WTC11 (cell line): ENCODE results near the gene POU2F3. TPM values are rescaled to one million over a fixed set of nuclear protein-coding genes. Genes with fewer than 3 reads are reported as not detected.

ENCODE experiments used
- ATAC-seq: fragments of 200-7000 bp; cut with Tn5 transposase; 2 replicates; pipeline ENCODE4 v1.10.0; 2021; ENCODE audit warnings: mild to moderate bottlenecking, moderate library complexity
- CTCF ChIA-PET: fragments of 300-600 bp; sonication (Branson Sonifier 250); formaldehyde crosslinking; loops from one replicate; lab custom pipeline; 2021; ENCODE audit warnings: antibody characterized with exemption; lab: Charles Lee
- POLR2A ChIA-PET: fragments of 350-600 bp; sonication (Branson Sonifier 250); formaldehyde crosslinking; loops from one replicate; lab custom pipeline; 2021; ENCODE audit warnings: antibody characterized with exemption; lab: Charles Lee
- DNase-seq: peaks from one replicate; pipeline ENCODE4 v3.0.0; 2021; ENCODE audit warnings: low spot score
- H3K27ac Mint-ChIP-seq: 2 replicates; pipeline ENCODE4 v1.8.0; 2021; ENCODE audit warnings: mixed read lengths
- H3K27me3 Mint-ChIP-seq: 2 replicates; pipeline ENCODE4 v1.8.0; 2021; ENCODE audit warnings: low read depth, mild to moderate bottlenecking, moderate library complexity, mixed read lengths
- H3K36me3 Mint-ChIP-seq: 2 replicates; pipeline ENCODE4 v1.8.0; 2021; ENCODE audit warnings: mixed read lengths
- H3K4me1 Mint-ChIP-seq: 2 replicates; pipeline ENCODE4 v1.8.0; 2022; ENCODE audit warnings: mixed read lengths
- H3K4me3 Mint-ChIP-seq: 2 replicates; pipeline ENCODE4 v1.8.0; 2021; ENCODE audit warnings: mild to moderate bottlenecking, moderate library complexity, mixed read lengths
- H3K9me3 Mint-ChIP-seq: 2 replicates; pipeline ENCODE4 v1.8.0; 2021; ENCODE audit warnings: mixed read lengths
- ARID4B ChIP-seq: sonication (generic); formaldehyde crosslinking; IDR thresholded peaks from 2 replicates; pipeline ENCODE4 v1.8.0; 2023; ENCODE audit warnings: missing genetic modification reagents, mild to moderate bottlenecking, borderline replicate concordance
- CTCF ChIP-seq: fragments of 200-600 bp; IDR thresholded peaks from 2 replicates; pipeline ENCODE4 v1.8.0; 2022; ENCODE audit warnings: antibody characterized with exemption
- FOXP1 ChIP-seq: sonication (generic); formaldehyde crosslinking; IDR thresholded peaks from 2 replicates; pipeline ENCODE4 v1.8.0; 2022; ENCODE audit warnings: missing genetic modification reagents, mild to moderate bottlenecking, moderate library complexity, borderline replicate concordance
- JUN ChIP-seq: sonication (generic); formaldehyde crosslinking; IDR thresholded peaks from 2 replicates; pipeline ENCODE4 v1.8.0; 2023; ENCODE audit warnings: mild to moderate bottlenecking, missing genetic modification reagents
- MAX ChIP-seq: sonication (generic); formaldehyde crosslinking; IDR thresholded peaks from 2 replicates; pipeline ENCODE4 v1.8.0; 2022; ENCODE audit warnings: mild to moderate bottlenecking, missing genetic modification reagents
- MXD4 ChIP-seq: fragments of 250-450 bp; sonication (Bioruptor Pico); IDR thresholded peaks from 2 replicates; pipeline ENCODE4 v1.8.0; 2021; ENCODE audit warnings: mild to moderate bottlenecking, moderate library complexity, borderline replicate concordance
- NR3C1 ChIP-seq: sonication (generic); formaldehyde crosslinking; conservative IDR thresholded peaks from 2 replicates; pipeline ENCODE4 v1.8.1; 2023; ENCODE audit warnings: low read depth, mild to moderate bottlenecking, missing genetic modification reagents
- PRDM15 ChIP-seq: sonication (generic); formaldehyde crosslinking; IDR thresholded peaks from 2 replicates; pipeline ENCODE4 v1.8.0; 2022; ENCODE audit warnings: missing genetic modification reagents
- ZMAT4 ChIP-seq: fragments of 250-450 bp; sonication (Bioruptor Pico); IDR thresholded peaks from 2 replicates; pipeline ENCODE4 v1.9.0; 2021; ENCODE audit warnings: mild to moderate bottlenecking
- total RNA-seq: library from RNA; stranded (reverse); gene quantifications from 3 replicates; pipeline ENCODE4 v1.2.3, GENCODE V29; 2021
- TF ChIP-seq, protein P1 (sequence below): sonication (generic); formaldehyde crosslinking; IDR thresholded peaks from 2 replicates; pipeline ENCODE4 v1.8.1; 2022; ENCODE audit warnings: low read depth, mild to moderate bottlenecking, moderate library complexity, missing genetic modification reagents, borderline replicate concordance
- TF ChIP-seq, protein P2 (sequence below): sonication (generic); formaldehyde crosslinking; IDR thresholded peaks from 2 replicates; pipeline ENCODE4 v1.8.1; 2022; ENCODE audit warnings: mild to moderate bottlenecking, moderate library complexity, missing genetic modification reagents
- TF ChIP-seq, protein P3 (sequence below): sonication (generic); formaldehyde crosslinking; IDR thresholded peaks from 2 replicates; pipeline ENCODE4 v1.8.0; 2023; ENCODE audit warnings: mild to moderate bottlenecking, missing genetic modification reagents
- TF ChIP-seq, protein P4 (sequence below): fragments of 250-450 bp; sonication (Bioruptor Pico); IDR thresholded peaks from 2 replicates; pipeline ENCODE4 v2.1.2; 2022; ENCODE audit warnings: mild to moderate bottlenecking, moderate library complexity
- TF ChIP-seq, protein P5 (sequence below): fragments of 250-450 bp; sonication (Bioruptor Pico); IDR thresholded peaks from 2 replicates; pipeline ENCODE4 v1.8.0; 2021; ENCODE audit warnings: mild to moderate bottlenecking
- TF ChIP-seq, protein P6 (sequence below): sonication (generic); formaldehyde crosslinking; IDR thresholded peaks from 2 replicates; pipeline ENCODE4 v1.8.0; 2022; ENCODE audit warnings: mild to moderate bottlenecking, missing genetic modification reagents

POU2F3 gene
- total RNA-seq, 1 experiment from 2014 or later: 0.61 TPM

DNA sequence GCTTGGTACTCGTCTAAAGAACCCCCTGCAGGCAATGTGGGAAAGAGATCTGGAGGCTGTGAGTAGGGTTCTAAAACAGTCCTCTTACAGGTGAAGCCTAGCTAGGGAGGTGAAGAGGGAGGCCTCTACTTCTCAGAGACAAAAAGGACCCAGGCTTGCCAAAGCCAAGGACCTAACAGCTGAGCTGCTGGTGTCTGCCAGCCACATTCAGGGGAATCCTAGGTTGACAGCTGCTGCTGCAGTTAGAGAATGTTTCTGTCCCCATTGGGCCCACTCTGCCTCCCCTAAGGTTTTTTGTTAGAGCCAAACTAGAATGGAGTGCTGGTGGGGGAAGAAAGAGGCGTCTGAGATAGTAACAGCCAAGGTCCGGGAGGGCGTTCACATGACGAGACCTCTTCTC, 58.5 kb downstream of the POU2F3 start:
- no peak for DNase-seq
- Mint-ChIP-seq H3K27ac (no peak overlapping the region), H3K27me3 (peaks cover 14% of the 10 kb centered on the region), H3K4me3 (no peak overlapping the region), H3K36me3 (no peaks in the 10 kb centered on the region), H3K4me1 (peaks cover 11% of the 10 kb centered on the region), H3K9me3 (peaks cover 4% of the 10 kb centered on the region; the same call in 1 of the 2 replicates)
- no peak for ATAC-seq
- CTCF ChIA-PET: interaction anchor here (1.0 to 17.0 kb wide), 7 partner anchors 16 to 190 kb away, joined by 3 to 623 read pairs (median 6); partner anchors contain the start of gene POU2F3
- POLR2A ChIA-PET: no interaction called here
- TF ChIP-seq MXD4 (no peak), FOXP1 (no peak), ZMAT4 (no peak), PRDM15 (CRISPR knock-in tag) (no peak), NR3C1 (CRISPR knock-in tag) (no peak), MAX (CRISPR knock-in tag) (no peak), JUN (no peak), CTCF (no peak), ARID4B (CRISPR knock-in tag) (no peak)
- TF ChIP-seq, protein P1, sequence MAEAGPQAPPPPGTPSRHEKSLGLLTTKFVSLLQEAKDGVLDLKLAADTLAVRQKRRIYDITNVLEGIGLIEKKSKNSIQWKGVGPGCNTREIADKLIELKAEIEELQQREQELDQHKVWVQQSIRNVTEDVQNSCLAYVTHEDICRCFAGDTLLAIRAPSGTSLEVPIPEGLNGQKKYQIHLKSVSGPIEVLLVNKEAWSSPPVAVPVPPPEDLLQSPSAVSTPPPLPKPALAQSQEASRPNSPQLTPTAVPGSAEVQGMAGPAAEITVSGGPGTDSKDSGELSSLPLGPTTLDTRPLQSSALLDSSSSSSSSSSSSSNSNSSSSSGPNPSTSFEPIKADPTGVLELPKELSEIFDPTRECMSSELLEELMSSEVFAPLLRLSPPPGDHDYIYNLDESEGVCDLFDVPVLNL (CRISPR knock-in tag): no peak
- TF ChIP-seq, protein P2, sequence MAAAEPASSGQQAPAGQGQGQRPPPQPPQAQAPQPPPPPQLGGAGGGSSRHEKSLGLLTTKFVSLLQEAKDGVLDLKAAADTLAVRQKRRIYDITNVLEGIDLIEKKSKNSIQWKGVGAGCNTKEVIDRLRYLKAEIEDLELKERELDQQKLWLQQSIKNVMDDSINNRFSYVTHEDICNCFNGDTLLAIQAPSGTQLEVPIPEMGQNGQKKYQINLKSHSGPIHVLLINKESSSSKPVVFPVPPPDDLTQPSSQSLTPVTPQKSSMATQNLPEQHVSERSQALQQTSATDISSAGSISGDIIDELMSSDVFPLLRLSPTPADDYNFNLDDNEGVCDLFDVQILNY (CRISPR knock-in tag): no peak
- TF ChIP-seq, protein P3, sequence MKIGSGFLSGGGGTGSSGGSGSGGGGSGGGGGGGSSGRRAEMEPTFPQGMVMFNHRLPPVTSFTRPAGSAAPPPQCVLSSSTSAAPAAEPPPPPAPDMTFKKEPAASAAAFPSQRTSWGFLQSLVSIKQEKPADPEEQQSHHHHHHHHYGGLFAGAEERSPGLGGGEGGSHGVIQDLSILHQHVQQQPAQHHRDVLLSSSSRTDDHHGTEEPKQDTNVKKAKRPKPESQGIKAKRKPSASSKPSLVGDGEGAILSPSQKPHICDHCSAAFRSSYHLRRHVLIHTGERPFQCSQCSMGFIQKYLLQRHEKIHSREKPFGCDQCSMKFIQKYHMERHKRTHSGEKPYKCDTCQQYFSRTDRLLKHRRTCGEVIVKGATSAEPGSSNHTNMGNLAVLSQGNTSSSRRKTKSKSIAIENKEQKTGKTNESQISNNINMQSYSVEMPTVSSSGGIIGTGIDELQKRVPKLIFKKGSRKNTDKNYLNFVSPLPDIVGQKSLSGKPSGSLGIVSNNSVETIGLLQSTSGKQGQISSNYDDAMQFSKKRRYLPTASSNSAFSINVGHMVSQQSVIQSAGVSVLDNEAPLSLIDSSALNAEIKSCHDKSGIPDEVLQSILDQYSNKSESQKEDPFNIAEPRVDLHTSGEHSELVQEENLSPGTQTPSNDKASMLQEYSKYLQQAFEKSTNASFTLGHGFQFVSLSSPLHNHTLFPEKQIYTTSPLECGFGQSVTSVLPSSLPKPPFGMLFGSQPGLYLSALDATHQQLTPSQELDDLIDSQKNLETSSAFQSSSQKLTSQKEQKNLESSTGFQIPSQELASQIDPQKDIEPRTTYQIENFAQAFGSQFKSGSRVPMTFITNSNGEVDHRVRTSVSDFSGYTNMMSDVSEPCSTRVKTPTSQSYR (CRISPR knock-in tag): no peak
- TF ChIP-seq, protein P4, sequence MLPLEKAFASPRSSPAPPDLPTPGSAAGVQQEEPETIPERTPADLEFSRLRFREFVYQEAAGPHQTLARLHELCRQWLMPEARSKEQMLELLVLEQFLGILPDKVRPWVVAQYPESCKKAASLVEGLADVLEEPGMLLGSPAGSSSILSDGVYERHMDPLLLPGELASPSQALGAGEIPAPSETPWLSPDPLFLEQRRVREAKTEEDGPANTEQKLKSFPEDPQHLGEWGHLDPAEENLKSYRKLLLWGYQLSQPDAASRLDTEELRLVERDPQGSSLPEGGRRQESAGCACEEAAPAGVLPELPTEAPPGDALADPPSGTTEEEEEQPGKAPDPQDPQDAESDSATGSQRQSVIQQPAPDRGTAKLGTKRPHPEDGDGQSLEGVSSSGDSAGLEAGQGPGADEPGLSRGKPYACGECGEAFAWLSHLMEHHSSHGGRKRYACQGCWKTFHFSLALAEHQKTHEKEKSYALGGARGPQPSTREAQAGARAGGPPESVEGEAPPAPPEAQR (CRISPR knock-in tag): no peak
- TF ChIP-seq, protein P5, sequence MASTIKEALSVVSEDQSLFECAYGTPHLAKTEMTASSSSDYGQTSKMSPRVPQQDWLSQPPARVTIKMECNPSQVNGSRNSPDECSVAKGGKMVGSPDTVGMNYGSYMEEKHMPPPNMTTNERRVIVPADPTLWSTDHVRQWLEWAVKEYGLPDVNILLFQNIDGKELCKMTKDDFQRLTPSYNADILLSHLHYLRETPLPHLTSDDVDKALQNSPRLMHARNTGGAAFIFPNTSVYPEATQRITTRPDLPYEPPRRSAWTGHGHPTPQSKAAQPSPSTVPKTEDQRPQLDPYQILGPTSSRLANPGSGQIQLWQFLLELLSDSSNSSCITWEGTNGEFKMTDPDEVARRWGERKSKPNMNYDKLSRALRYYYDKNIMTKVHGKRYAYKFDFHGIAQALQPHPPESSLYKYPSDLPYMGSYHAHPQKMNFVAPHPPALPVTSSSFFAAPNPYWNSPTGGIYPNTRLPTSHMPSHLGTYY (CRISPR knock-in tag): no peak
- TF ChIP-seq, protein P6, sequence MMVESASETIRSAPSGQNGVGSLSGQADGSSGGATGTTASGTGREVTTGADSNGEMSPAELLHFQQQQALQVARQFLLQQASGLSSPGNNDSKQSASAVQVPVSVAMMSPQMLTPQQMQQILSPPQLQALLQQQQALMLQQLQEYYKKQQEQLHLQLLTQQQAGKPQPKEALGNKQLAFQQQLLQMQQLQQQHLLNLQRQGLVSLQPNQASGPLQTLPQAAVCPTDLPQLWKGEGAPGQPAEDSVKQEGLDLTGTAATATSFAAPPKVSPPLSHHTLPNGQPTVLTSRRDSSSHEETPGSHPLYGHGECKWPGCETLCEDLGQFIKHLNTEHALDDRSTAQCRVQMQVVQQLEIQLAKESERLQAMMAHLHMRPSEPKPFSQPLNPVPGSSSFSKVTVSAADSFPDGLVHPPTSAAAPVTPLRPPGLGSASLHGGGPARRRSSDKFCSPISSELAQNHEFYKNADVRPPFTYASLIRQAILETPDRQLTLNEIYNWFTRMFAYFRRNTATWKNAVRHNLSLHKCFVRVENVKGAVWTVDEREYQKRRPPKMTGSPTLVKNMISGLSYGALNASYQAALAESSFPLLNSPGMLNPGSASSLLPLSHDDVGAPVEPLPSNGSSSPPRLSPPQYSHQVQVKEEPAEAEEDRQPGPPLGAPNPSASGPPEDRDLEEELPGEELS (CRISPR knock-in tag): no peak
